ENCODE data around the gene RTN4RL1.

RTN4RL1 gene

GRCh38 chr17:1908699-1909309, 116.3 kb downstream of the RTN4RL1 start:
- H3K4me3 ChIP-seq (replicated peaks; ENCODE audit: low read depth, low read length), result peak overlapping the region; percentile 31
- peak; percentile 83 for DNase-seq (ENCODE audit: low read depth)
- peak; percentile 80 for TF ChIP-seq CTCF (IDR thresholded peaks at IDR 0.05; ENCODE audit: low read length, missing control alignments)

- TF ChIP-seq CTCF (IDR thresholded peaks at IDR 0.05; ENCODE audit: low read length, missing control alignments), result no peak
- peak overlapping the region; percentile 31 for H3K4me3 ChIP-seq (replicated peaks; ENCODE audit: low read depth, low read length)
- DNase-seq (ENCODE audit: low read depth), result peak; percentile 48
These were observed 117.0 kb downstream of the RTN4RL1 start for GRCh38 chr17:1907909-1908698.

- TF ChIP-seq CTCF (IDR thresholded peaks at IDR 0.05; ENCODE audit: low read length, missing control alignments), result no peak
- DNase-seq (ENCODE audit: low read depth), result no peak
- H3K4me3 ChIP-seq (replicated peaks; ENCODE audit: low read depth, low read length), result no peak overlapping the region
These were observed 117.9 kb downstream of the RTN4RL1 start for GRCh38 chr17:1907216-1907631.

GRCh38 chr17:1906662-1907101, 118.5 kb downstream of the RTN4RL1 start:
- no peak for TF ChIP-seq CTCF (IDR thresholded peaks at IDR 0.05; ENCODE audit: low read length, missing control alignments)
- no peak overlapping the region for H3K4me3 ChIP-seq (replicated peaks; ENCODE audit: low read depth, low read length)

GRCh38 chr17:1905190-1905913, 119.8 kb downstream of the RTN4RL1 start:
- no peak for DNase-seq (ENCODE audit: low read depth)
- H3K4me3 ChIP-seq (replicated peaks; ENCODE audit: low read depth, low read length), result no peak overlapping the region
- no peak for TF ChIP-seq CTCF (IDR thresholded peaks at IDR 0.05; ENCODE audit: low read length, missing control alignments)

More at GRCh38 chr17:1906662-1907101, 118.5 kb downstream of the RTN4RL1 start:
- no peak for DNase-seq (ENCODE audit: low read depth)

- no peak for TF ChIP-seq CTCF (IDR thresholded peaks at IDR 0.05; ENCODE audit: low read length, missing control alignments)
- no peak overlapping the region for H3K4me3 ChIP-seq (replicated peaks; ENCODE audit: low read depth, low read length)
- no peak for DNase-seq (ENCODE audit: low read depth)
These were observed 120.6 kb downstream of the RTN4RL1 start for GRCh38 chr17:1904273-1905182.

All from fibroblast of pulmonary artery (primary cell).